Measurements from ENCODE around the gene ANKS1B. TPM values are rescaled to one million over a fixed set of nuclear protein-coding genes. Genes with fewer than 3 reads are reported as not detected.
A peak's percentile ranks its signal among the peaks of the same experiment; 100 is the strongest.
"Not testable (repeated sequence)": the region's sequence is repeated elsewhere in the genome, so short reads cannot be mapped to it uniquely, and the experiment has no call there.

ANKS1B gene
- total RNA-seq, 1 donor from 2014 or later = 3.6 TPM

DNA sequence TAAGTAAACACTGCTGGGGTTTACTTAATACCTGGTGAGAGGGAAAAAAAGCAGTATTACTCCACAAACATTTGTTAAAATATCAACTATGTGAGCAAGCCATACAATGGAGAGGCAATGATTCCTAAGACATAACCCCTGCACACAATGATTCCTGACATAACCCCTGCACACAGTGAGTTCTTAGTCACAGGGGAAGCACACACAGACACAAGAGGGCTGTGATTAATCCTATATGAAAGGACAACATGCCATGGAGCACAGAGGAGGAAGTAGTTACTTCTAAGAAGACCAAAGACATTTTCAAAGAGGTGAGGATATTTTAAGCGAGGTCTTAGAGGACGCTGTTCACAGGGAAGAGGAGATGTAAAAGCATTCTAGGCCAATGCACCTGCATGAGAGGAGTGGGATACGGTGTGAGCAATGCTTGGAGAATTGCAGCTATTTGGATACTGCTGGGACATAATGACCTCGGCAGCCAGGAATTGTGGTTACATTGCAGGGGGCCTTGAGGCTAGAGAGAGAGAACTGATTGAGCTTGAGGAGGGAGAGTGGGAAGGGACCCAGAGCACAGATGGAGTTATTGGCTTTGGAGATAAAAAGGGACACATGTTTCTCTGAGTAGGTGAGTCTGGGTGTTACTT, 1127.7 kb downstream of the ANKS1B start:
- DNase-seq (ENCODE audit: low spot score) (no peak), ATAC-seq (no peak)

DNA sequence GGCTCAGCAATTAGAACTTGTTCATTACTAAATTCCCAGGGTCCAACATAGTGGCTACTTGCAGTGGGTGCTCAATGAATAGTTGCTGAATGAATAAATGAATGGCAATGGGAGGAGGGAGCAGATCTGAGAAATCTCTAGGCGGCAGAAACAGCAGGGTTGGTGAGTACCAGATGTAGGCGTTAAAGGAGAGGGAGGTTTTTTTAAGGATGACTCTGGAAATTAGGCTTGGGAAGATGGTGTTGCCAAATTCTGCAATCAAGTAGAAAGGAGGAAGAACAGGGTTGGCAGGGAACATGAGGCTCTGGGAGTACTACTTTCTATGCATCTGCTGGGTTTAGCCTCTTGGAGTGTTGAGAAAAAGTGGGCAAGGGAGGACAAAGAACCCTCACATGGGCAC, 1132.6 kb downstream of the ANKS1B start:
- no peak for ATAC-seq

DNA sequence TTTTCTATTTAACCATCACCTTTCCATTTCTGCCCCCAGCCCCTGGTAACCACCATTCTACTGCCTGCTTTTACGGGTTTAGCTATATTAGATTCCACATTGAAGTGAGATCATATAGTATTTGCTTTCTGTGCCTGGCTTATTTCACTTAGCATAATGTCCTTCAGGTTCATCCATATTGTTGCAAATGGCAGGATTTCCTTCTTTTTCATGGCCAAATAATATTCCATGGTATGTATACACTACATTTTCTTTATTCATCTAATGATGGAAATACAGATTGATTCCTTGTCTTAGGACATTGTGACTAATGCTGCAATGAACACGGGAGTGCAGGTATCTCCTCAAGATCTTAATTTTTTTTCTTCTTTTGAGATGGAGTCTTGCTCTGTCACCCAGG, 1137.5 kb downstream of the ANKS1B start:
- ATAC-seq (no peak), DNase-seq (ENCODE audit: low spot score) (no peak)

More for the DNA sequence above, 1132.6 kb downstream of the ANKS1B start:
- no peak for DNase-seq (ENCODE audit: low spot score)

DNA sequence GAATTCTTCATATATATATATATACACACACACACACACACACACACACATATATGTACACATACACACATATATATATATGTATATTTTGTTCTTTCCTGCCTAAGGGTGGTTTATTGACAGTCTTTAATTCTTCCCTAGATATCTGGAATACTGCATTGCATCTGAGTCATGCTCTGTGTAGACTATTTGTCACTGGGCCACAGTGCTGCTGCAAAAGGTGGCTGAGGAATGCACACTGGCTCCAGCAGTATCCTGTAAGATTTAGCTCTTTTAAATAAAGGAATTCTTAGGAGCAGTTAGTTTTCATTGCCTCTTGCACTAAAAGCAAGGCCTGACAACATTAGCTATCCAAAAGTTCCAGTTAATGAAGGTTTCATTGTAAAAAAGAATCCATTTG, 1138.8 kb downstream of the ANKS1B start:
- DNase-seq (ENCODE audit: low spot score) (no peak), ATAC-seq (no peak)

DNA sequence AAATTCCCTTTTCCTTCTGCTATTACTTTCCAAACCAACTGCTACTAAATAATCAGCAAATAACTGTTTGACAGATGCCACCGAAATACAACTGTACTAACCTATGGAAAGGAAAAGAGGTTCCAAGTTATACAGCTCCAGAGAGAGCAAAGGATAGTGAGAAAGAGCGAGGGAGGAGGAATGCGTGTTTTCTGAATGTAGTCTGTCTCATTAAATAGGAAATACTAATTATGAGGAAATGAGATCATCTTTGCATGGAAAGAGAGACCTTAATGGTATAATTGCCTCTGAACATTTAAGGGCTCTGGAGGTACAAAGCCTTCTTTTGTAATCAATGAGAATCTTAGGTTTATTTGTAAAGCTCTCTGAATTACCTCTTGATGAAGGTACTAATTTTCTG, 1144.4 kb downstream of the ANKS1B start:
- no peak for DNase-seq (ENCODE audit: low spot score)
- no peak for ATAC-seq

DNA sequence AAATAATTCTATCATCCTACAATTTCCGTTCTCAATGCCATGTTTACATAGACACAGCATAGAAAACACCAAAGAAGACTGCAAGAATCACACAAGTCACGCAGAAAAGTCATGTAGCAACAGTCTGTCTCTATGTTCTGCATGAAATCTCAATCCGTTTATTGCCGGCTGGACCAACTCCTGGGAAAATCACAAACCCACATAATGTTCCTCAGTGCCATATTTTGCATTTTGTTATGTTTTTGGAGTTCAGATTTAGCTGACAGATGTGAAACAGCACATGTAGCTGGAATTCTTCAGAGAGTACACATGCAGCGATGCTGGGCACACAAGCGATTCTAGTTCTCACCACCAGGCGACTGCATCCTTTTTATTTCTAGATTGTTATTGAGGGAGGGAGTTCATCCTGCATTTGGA, 1146.5 kb downstream of the ANKS1B start:
- DNase-seq (ENCODE audit: low spot score) = no peak
- ATAC-seq = no peak

DNA sequence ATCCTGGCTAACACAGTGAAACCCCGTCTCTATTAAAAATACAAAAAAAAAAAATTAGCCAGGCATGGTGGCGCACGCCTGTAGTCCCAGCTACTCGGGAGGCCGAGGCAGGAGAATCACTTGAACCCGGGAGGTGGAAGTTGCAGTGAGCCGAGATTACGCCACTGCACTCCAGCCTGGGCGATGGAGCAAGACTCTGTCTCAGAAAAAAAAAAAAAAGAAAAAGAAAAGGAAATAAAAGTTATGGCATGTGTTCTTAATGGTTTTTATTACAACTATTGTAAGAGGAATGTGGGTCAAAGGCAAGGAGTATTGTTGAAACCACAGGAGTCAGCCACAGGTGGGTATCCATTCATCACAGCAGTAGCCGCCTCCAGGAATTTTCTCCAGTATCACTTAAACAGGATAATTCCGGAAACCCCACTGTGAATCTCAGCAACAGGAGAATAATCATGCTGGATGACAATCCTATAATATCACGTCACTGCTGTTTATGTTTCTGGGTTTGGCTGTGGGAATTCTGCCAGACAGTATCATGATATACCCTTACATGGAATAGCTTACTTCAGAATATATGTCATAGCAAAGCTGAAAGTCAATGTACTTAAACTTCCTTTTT, 1147.5 kb downstream of the ANKS1B start:
- ATAC-seq; DNase-seq (ENCODE audit: low spot score): not testable (repeated sequence)

DNA sequence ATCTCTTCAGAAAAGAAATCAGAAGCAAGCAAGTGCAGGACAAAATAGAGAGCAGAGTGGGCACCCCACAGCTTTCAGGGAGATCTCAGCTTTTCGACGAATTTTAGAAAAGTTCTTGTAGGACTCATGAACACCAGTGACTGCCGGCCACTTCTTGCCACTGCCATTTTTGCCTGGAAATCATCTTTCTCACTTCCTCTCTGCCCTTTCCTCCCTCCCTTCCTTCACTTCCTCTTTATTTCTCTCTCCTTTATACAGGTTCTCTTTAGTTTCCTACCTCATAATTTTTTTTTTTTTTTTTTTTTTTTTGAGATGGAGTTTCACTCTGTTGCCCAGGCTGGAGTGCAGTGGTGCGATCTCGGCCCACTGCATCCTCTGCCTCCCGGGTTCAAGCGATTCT, 1154.1 kb downstream of the ANKS1B start:
- DNase-seq (ENCODE audit: low spot score) (no peak), ATAC-seq (no peak)

DNA sequence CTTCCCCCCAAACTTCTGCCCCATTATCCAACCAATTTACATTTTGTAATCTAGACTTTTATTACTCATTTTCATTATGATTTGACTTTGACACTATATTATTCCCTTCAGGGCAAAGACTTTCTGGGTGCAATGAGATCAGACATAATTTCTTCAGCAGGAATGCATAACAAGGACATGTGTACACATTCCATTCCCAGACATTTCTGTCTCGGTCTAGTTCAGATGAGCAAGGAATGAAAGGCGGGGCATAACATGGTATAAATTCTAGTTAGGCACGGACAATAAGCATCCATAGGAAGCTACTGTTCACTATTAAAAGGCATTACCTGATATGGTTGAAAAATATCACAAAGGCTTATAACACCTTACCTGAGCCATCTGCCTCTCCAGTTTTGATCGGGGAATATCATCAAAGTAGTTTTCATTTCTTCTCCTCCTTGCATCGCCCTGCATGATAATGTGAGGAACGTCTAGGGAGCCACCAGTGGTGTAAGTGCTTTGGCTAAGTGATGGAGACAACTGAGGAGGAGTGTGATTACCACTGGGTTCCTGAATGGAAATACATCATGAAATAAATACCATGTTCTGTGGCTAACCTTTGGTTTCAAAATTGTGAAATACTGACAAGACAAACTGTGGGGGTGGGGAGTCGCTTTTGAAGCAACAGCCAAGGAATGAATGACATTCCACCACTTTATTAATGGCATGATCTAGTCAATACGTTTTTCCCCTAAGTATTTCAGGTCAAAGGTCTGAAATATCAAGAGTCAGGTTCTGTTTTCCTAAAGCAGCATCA, 1155.7 kb downstream of the ANKS1B start:
- DNase-seq (ENCODE audit: low spot score) = no peak
- ATAC-seq = peak; percentile 63

DNA sequence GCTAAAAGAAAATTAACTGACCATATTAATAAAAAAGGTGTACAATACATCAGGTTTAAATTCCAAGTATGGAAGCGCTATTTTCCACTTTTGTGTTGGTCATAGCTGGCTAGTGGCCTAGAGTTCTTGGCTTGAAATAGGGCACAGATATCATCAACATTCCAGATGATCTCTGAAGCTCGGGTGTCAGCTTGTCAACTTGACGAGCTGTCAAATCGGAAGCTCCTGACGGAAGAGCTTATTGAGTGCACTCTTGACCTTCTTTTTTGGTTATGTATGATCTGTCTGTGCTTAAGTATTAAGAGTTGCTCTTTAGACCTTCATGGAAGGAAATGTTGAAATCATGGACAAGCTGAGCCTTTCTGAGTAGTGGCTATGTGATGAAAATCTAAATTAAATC, 1161.7 kb downstream of the ANKS1B start:
- DNase-seq (ENCODE audit: low spot score) (no peak), ATAC-seq (no peak)

DNA sequence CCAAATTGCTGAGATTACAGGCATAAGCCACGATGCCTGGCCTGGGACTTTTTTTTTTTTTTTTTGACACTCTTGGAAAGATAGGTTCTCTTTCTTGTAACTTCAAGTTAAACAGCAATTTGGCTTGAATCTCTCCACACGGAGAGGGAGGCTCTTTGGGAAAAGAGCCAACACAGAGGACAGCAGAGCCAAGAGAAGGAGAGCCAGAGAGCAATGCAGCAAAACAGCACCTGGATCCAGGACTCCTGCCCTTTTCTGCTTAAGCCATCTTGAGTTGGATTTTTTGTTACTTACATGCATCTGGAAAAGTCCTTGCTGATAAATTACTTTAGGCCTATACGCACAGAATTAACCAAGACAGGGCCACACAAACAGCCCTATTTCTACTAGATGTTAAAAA, 1162.9 kb downstream of the ANKS1B start:
- peak; percentile 46 for ATAC-seq
- no peak for DNase-seq (ENCODE audit: low spot score)

DNA sequence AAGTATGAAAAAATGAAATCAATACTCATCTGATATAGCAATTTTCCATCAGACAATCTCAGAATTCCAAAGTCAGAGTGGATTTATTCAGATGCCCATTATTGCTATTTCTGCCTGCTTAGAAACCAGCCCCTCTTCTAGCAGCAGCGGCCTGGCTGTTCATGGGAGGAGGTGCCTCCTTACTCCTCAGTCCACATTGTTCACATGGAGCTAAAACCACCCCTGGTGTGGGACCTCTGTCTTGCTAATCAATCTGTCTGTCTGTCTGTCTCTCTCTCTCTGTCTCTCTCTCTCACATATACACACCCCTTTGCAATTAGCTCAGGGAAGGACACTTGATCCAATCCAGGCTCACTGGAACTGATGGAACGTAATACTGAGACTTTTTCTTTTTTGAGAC, 1163.5 kb downstream of the ANKS1B start:
- ATAC-seq (no peak), DNase-seq (ENCODE audit: low spot score) (no peak)

DNA sequence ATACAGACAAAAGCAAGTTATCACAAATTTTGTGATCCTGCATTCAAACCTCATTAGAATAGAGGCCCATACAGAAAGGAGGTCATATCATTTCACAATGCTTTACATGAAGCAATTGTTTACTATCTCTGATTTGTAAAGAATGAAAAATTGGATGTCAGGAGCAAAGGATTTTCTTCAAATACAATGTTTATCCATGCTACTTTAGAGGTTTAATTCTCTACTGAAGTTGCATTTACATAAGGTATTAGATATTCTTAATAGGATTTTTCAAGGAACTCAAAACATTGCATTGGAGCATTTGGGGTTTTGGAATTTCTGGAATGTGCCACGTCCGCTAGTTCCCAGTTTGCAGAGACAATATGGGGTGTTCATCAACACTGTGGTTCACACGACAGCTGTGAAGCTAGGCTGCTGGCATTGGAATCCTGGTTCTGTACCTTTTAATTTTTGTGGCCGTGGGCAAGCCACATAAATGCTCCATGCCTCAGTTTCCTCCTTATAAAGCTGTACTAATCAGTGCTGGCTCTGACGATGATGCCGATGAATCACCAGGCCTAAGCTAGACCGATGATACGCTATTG, 1164.8 kb downstream of the ANKS1B start:
- DNase-seq (ENCODE audit: low spot score) = no peak
- ATAC-seq = no peak

DNA sequence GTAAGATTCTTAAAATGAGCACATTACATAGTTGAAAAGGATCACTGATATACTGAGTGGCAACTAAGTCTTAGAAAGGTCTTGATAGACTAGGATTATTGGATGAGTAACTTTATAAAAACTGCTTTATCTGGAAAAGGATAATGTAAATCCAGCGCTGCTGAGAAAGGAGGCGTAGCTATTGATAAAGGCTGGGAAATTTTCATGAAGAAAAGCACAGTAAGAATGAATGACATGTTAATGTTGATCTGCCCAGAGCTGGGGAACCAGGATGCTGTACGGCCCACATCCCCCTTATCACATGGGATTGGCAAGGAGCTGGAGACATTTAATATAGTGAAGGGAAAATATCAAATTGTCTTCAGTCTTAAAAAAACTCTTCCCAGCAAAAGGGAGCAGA, 1165.7 kb downstream of the ANKS1B start:
- DNase-seq (ENCODE audit: low spot score) = no peak
- no peak for ATAC-seq

DNA sequence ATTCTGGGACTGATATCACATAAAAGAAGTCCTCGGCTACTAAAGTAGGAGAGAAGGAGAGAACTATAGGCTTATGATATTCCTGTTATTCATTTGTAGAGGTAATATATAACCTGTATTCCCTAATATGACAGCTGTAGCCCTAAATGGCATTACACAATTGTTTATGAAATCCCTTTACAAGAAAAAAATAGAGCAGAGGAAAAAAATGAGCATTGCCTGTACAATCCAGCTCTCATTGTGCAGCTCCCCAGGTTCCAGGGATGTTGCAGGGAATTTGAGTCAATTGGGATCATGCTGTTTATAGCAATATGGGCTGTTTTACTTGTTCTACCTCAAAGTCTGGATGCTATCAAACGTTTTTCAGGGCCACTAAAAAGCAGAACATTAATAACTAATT, 1166.5 kb downstream of the ANKS1B start:
- ATAC-seq (no peak), DNase-seq (ENCODE audit: low spot score) (no peak)

DNA sequence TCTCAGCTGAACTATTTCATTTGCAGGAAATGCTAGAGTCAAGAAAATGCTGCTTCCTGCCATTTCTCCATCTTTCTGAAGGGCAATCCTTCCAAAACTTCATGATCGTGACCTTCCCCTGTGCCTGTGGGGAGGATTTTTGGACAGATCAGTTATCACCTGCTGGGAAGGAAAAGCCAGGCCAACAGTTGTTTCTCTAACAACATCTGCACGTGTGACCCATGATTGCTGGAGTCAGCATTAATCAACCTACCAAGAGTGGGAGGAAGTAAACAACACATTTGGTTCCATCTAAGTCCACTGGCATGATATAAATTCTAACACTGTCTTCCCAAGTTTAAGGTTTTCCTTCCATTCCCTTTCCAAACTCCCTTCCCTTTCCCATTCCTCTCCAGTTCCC, 1167.0 kb downstream of the ANKS1B start:
- ATAC-seq = no peak
- no peak for DNase-seq (ENCODE audit: low spot score)

DNA sequence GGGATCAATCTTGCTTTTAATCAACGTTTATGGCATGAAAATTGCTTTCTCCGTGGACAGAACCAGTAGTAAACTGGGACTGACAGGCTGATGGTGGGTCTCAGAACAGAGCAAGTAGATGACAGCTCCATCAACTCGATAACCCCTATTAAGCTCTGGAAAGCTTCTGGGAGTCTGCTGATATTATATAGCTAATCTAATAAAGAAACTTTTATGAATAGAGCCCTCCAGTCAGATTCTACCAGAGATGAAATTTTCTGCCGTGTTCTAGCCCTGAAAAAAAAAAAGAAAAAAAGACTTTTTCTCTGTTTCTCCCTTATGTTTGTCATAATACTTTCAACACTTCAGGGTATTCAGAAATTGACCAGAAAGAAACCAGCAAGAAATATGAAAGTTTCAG, 1168.0 kb downstream of the ANKS1B start:
- ATAC-seq = no peak
- no peak for DNase-seq (ENCODE audit: low spot score)

DNA sequence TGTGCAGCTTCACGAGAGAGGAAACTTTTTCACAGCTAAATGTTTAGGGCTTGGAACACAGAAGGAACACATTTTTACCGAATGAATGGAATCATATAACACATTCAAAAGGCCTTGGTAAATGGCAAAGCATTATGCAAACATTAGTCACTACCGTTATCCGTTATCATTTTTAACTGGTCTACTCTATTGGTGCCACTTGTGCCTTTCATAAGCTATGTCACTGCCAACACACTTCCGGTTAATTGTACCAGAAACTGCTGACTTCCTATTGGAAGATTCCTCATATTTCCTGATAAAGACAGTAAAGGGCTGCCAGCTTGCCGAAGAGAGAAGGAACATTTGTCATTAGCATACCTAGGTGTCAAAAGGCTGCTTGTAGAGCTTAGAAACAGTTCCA, 1170.5 kb downstream of the ANKS1B start:
- DNase-seq (ENCODE audit: low spot score) (no peak), ATAC-seq (no peak)

DNA sequence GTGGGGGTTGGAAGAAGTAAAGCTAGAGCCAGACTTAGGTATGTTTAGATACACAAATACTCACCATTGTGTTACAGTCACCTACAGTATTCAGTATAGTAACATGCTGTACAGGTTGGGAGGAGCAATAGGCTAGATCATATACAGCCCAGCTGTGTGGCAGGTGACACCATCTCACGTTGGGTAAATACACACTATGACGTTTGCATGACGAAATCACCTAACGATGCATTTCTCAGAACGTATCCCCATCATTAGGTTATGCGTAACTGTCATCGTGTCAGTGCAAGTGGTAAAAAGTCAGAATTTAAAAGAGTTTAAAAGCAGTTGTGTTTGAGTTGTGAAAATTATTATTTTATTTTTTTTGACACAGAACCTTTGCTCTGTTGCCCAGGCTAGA, 1172.5 kb downstream of the ANKS1B start:
- ATAC-seq (no peak), DNase-seq (ENCODE audit: low spot score) (no peak)

DNA sequence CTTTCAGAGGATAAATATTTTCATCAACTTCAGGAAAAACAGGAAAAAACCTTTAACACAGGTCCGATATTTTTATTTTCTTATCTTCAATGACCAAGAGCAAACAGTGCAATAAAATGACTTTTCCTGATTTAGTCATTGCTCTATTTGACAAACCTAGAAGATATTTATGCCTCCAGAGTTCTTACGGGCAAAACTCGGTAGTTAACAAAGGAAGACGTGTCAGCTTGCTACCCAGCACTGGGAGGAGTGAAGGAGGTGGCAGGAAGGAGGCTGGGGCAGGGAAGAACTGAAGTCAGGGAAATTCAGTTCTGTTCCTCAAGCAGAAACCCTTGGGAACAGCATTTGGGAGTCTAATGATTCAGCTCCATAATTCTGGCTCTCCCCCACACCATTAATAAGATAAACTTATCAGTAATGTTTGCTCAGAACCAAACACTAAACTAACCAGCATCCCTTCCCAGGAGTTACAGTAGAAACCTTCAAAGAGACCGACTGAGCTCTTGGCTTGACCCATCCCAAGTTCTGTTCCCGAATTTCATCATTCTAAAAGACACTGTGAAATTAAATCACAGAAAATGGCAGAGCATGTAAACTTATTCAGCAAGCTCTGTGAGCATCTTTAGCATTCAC, 1176.4 kb downstream of the ANKS1B start:
- DNase-seq (ENCODE audit: low spot score) = no peak
- ATAC-seq = no peak

DNA sequence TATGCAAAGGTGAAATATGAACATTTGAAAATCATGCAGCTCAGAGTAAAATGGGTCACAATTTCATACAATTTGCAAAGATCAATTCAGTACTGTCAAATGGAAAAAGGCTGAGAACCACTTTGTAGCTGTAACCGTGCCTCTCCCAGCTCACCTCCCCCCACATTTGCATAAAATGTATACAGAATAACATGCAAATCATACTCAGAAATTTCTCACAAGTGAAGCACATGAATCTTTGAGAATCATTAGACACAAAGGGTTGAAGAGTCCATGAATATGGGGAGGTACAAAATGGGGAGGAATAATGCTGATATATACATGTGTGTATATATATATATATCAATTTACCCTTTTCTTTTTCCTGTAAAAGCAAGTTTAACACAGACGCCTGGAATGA, 1177.5 kb downstream of the ANKS1B start:
- no peak for DNase-seq (ENCODE audit: low spot score)
- no peak for ATAC-seq

All from left lobe of liver (tissue), 2 donors.